Measurements from ENCODE around the gene GRID2. TPM values are rescaled to one million over a fixed set of nuclear protein-coding genes. Genes with fewer than 3 reads are reported as not detected.
A peak's percentile ranks its signal among the peaks of the same experiment; 100 is the strongest.

GRID2 gene
- total and polyA plus RNA-seq, 2 donors from 2014 or later, result 0.19 TPM; not detected in 1

- Histone ChIP-seq H3K4me1 (ENCODE audit: control insufficient read depth in 2 of 3, insufficient read depth in 2 of 3, low read depth in 1 of 3, low read length in 3 of 3) (no peaks in the 10 kb centered on the region), H3K9ac (ENCODE audit: low read length in 3 of 3) (no peak overlapping the region), H3K9me3 (ENCODE audit: control insufficient read depth in 2 of 3, insufficient read depth in 1 of 3, low read length in 3 of 3) (no peaks in the 10 kb centered on the region), H3K27me3 (ENCODE audit: control insufficient read depth, insufficient read depth, low read length) (no peaks in the 10 kb centered on the region), H3K36me3 (ENCODE audit: control insufficient read depth in 2 of 3, insufficient read depth in 3 of 3, low read length in 3 of 3) (no peaks in the 10 kb centered on the region), H3K4me3 (ENCODE audit: low read length in 3 of 3) (no peak overlapping the region), H3K27ac (ENCODE audit: low read depth in 2 of 2, low read length in 2 of 2) (no peak overlapping the region)
- no peak for FAIRE-seq
- intact Hi-C loops (cut with DNase I), result no loop called here
- DNase-seq, result no peak
- TF ChIP-seq, protein P1, sequence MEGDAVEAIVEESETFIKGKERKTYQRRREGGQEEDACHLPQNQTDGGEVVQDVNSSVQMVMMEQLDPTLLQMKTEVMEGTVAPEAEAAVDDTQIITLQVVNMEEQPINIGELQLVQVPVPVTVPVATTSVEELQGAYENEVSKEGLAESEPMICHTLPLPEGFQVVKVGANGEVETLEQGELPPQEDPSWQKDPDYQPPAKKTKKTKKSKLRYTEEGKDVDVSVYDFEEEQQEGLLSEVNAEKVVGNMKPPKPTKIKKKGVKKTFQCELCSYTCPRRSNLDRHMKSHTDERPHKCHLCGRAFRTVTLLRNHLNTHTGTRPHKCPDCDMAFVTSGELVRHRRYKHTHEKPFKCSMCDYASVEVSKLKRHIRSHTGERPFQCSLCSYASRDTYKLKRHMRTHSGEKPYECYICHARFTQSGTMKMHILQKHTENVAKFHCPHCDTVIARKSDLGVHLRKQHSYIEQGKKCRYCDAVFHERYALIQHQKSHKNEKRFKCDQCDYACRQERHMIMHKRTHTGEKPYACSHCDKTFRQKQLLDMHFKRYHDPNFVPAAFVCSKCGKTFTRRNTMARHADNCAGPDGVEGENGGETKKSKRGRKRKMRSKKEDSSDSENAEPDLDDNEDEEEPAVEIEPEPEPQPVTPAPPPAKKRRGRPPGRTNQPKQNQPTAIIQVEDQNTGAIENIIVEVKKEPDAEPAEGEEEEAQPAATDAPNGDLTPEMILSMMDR (IDR thresholded peaks at IDR 0.05; ENCODE audit: borderline replicate concordance, extremely low read depth, insufficient read depth), result no peak
Observed at GRCh38 chr4:92847026-92847425, 543.3 kb downstream of the GRID2 start.

DNA sequence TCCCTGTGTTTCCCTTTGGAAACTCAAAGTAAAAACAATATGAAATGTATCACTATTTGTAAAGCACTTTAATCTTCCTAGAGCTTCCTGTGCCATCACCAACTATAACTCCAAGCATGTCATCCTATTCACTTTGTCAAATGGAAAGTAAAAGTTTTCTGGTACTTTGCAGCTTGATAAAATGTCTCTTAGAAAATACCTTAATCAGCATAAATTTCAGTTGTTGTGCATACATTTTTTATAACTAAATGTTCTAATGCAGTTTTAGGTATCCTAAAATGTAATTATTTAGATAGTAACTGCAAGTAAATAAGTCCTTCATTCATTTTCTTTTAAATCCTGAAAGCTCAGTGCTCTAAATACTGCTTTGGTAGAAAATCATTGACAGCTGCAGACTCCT, 558.7 kb downstream of the GRID2 start:
- TF ChIP-seq, protein P1 (IDR thresholded peaks at IDR 0.05; ENCODE audit: borderline replicate concordance, extremely low read depth, insufficient read depth), result no peak
- intact Hi-C loops (cut with DNase I), result no loop called here
- FAIRE-seq (no peak), DNase-seq (peak in 1 of 5 donors; percentile 4)
- Histone ChIP-seq H3K36me3 (ENCODE audit: control insufficient read depth in 2 of 3, insufficient read depth in 3 of 3, low read length in 3 of 3) (no peaks in the 10 kb centered on the region), H3K9me3 (ENCODE audit: control insufficient read depth in 2 of 3, insufficient read depth in 1 of 3, low read length in 3 of 3) (no peaks in the 10 kb centered on the region), H3K9ac (ENCODE audit: low read length in 3 of 3) (no peak overlapping the region), H3K27me3 (ENCODE audit: control insufficient read depth, insufficient read depth, low read length) (no peaks in the 10 kb centered on the region), H3K4me3 (ENCODE audit: low read length in 3 of 3) (no peak overlapping the region), H3K4me1 (ENCODE audit: control insufficient read depth in 2 of 3, insufficient read depth in 2 of 3, low read depth in 1 of 3, low read length in 3 of 3) (no peaks in the 10 kb centered on the region), H3K27ac (ENCODE audit: low read depth in 2 of 2, low read length in 2 of 2) (no peak overlapping the region)

DNA sequence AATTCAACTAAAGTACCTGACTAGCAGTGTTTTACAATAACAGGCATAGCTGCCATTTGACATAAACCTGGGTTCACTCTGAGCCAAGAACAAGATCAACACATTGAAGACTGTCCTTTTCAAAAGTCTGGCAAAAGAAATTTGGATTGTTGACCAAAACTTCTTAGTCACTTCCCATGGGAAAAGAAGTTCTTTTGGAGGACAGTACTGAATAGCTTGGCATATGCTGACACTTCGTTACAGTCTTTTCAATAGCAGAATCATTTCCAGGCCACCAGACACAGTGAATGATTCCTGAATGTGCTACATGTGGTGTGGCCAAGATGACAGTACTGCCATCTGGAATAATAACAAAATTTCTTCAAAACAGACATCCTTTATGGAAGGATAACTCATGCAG, 560.3 kb downstream of the GRID2 start:
- intact Hi-C loops (cut with DNase I), result no loop called here
- no peak for DNase-seq
- no peak for FAIRE-seq
- Histone ChIP-seq H3K27ac (ENCODE audit: low read depth in 2 of 2, low read length in 2 of 2) (no peak overlapping the region), H3K27me3 (ENCODE audit: control insufficient read depth, insufficient read depth, low read length) (no peaks in the 10 kb centered on the region), H3K36me3 (ENCODE audit: control insufficient read depth in 2 of 3, insufficient read depth in 3 of 3, low read length in 3 of 3) (no peaks in the 10 kb centered on the region), H3K9me3 (ENCODE audit: control insufficient read depth in 2 of 3, insufficient read depth in 1 of 3, low read length in 3 of 3) (no peaks in the 10 kb centered on the region), H3K4me3 (ENCODE audit: low read length in 3 of 3) (no peak overlapping the region), H3K9ac (ENCODE audit: low read length in 3 of 3) (no peak overlapping the region), H3K4me1 (ENCODE audit: control insufficient read depth in 2 of 3, insufficient read depth in 2 of 3, low read depth in 1 of 3, low read length in 3 of 3) (no peaks in the 10 kb centered on the region)
- TF ChIP-seq, protein P1 (IDR thresholded peaks at IDR 0.05; ENCODE audit: borderline replicate concordance, extremely low read depth, insufficient read depth), result no peak

DNA sequence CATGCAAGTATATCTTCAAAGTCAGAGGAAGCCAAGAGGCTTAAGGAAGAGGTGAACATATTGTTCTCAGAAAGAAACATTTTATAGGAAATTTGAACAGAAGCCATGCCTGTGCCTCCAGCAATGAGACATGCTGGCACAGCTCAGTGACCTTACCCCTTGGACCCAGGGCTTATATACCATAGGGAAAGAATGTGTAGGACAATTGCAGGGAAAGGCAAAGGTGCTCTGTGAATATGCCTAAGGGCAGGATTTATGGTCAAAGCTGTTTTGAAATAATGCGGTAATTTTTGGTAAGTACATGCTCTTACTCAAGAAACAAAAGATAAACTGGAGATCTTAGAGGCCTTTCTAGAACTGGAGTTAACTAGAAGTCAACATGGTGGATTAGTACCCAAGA, 568.8 kb downstream of the GRID2 start:
- H3K27me3 ChIP-seq (ENCODE audit: control insufficient read depth, insufficient read depth, low read length), result no peaks in the 10 kb centered on the region
- no peak overlapping the region for H3K4me3 ChIP-seq (ENCODE audit: low read length in 3 of 3)
- H3K9me3 ChIP-seq (ENCODE audit: control insufficient read depth in 2 of 3, insufficient read depth in 1 of 3, low read length in 3 of 3), result no peaks in the 10 kb centered on the region
- no peak for FAIRE-seq
- H3K27ac ChIP-seq (ENCODE audit: low read depth in 2 of 2, low read length in 2 of 2), result no peak overlapping the region
- TF ChIP-seq, protein P1 (IDR thresholded peaks at IDR 0.05; ENCODE audit: borderline replicate concordance, extremely low read depth, insufficient read depth), result no peak
- intact Hi-C loops (cut with DNase I), result no loop called here
- no peaks in the 10 kb centered on the region for H3K4me1 ChIP-seq (ENCODE audit: control insufficient read depth in 2 of 3, insufficient read depth in 2 of 3, low read depth in 1 of 3, low read length in 3 of 3)
- no peak overlapping the region for H3K9ac ChIP-seq (ENCODE audit: low read length in 3 of 3)
- DNase-seq, result no peak
- no peaks in the 10 kb centered on the region for H3K36me3 ChIP-seq (ENCODE audit: control insufficient read depth in 2 of 3, insufficient read depth in 3 of 3, low read length in 3 of 3)

All from kidney (tissue), 14 donors.